K562 (cell line): ENCODE results near the gene SETD5. TPM values are rescaled to one million over a fixed set of nuclear protein-coding genes. Genes with fewer than 3 reads are reported as not detected.

Source experiments
- ATAC-seq: fragments of 200-7000 bp; cut with Tn5 transposase; 3 replicates; pipeline ENCODE4 v1.9.1; 2020; ENCODE audit warnings: moderate library complexity
- BruUV-seq: library from RNA; stranded (reverse); fragments of 400-500 nt; replicated peaks from 2 replicates; lab custom pipeline; 2021; lab: Mats Ljungman, UMichigan
- CTCF ChIA-PET: fragments of 300-600 bp; formaldehyde crosslinking; extraction: SDS; loops from one replicate; lab custom pipeline; 2021; ENCODE audit warnings: low intra/inter-chr PET ratio; lab: Yijun Ruan, JAX
- POLR2A ChIA-PET: fragments of 300-600, 350-650 bp; sonication (Branson Sonifier 250); formaldehyde crosslinking; extraction: SDS; loops from one replicate; lab custom pipeline; 2021; ENCODE audit warnings: antibody characterized with exemption, inconsistent platforms; lab: Yijun Ruan, JAX
- DNase-seq, 4 experiments: peaks; one replicate each; pipeline versions ENCODE4 v3.0.0 to v3.0.0-alpha.2; 2011 to 2018; ENCODE audit warnings: low spot score in 3 of 4, mixed read lengths in 3 of 4; ENCODE audit errors: extremely low read depth in 1 of 4
- FAIRE-seq: peaks from 2 replicates; lab custom pipeline; 2011; peaks lifted over from hg19 to GRCh38; lab: Jason Lieb, UNC
- H2AFZ ChIP-seq: 2 replicates; pipeline ENCODE4 v1.6.0; 2011; ENCODE audit warnings: low read depth, low read length, control low read depth, inconsistent platforms
- H3K27ac ChIP-seq: fragments of 200-600 bp; 3 replicates; pipeline ENCODE4 v1.8.0; 2011; ENCODE audit warnings: low read depth, mild to moderate bottlenecking, control low read depth, inconsistent platforms, low read length, moderate library complexity, mixed read lengths; ENCODE audit errors: extremely low read depth
- H3K27me3 ChIP-seq, 2 experiments: fragments of 300-600 bp in 1 of 2; 2 replicates in 1 of 2; 3 replicates in 1 of 2; pipeline versions ENCODE4 v1.6.0 to v1.8.0; 2011; ENCODE audit warnings: inconsistent platforms in 2 of 2, low read length in 2 of 2, mild to moderate bottlenecking in 1 of 2, mixed read lengths in 1 of 2, moderate library complexity in 1 of 2; ENCODE audit not compliant: control insufficient read depth in 2 of 2, insufficient read depth in 2 of 2
- H3K36me3 ChIP-seq: fragments of 300-600 bp; 3 replicates; pipeline ENCODE4 v1.8.0; 2011; ENCODE audit warnings: mild to moderate bottlenecking, low read length, inconsistent platforms; ENCODE audit not compliant: control insufficient read depth, insufficient read depth
- H3K4me1 ChIP-seq, 2 experiments: fragments of 200-600 bp in 1 of 2; replicated peaks in 1 of 2; 2 replicates in 1 of 2; 3 replicates in 1 of 2; pipeline versions ENCODE4 v1.5.1 to v1.8.0; 2011; ENCODE audit warnings: inconsistent platforms in 2 of 2, low read length in 2 of 2, mild to moderate bottlenecking in 1 of 2, mixed read lengths in 1 of 2, moderate library complexity in 1 of 2; ENCODE audit not compliant: control insufficient read depth in 2 of 2, insufficient read depth in 2 of 2
- H3K4me2 ChIP-seq: 2 replicates; pipeline ENCODE4 v1.6.1; 2011; ENCODE audit warnings: low read length, control low read depth, inconsistent platforms, mixed read lengths; ENCODE audit not compliant: insufficient read depth
- H3K4me3 ChIP-seq: fragments of 200-600 bp; sonication (generic), shearing (Covaris generic); 2 replicates; pipeline ENCODE4 v1.5.1; 2016; ENCODE audit warnings: control low read depth, inconsistent platforms
- H3K79me2 ChIP-seq: fragments of 200-600 bp; 3 replicates; pipeline ENCODE4 v1.8.0; 2011; ENCODE audit warnings: low read length, inconsistent platforms; ENCODE audit not compliant: control insufficient read depth, insufficient read depth
- H3K9ac ChIP-seq, 2 experiments: 2 replicates each; pipeline versions ENCODE4 v1.6.0 to v1.6.1; 2011; ENCODE audit warnings: low read depth in 2 of 2, low read length in 2 of 2, control low read depth in 1 of 2, inconsistent platforms in 1 of 2, mild to moderate bottlenecking in 1 of 2, mixed read lengths in 1 of 2; ENCODE audit not compliant: insufficient read depth in 1 of 2
- H3K9me1 ChIP-seq: one replicate; pipeline ENCODE4 v1.6.0; 2011; ENCODE audit warnings: inconsistent platforms, mild to moderate bottlenecking, low read length, moderate library complexity; ENCODE audit not compliant: control insufficient read depth, insufficient read depth
- H3K9me3 ChIP-seq: replicated peaks from 2 replicates; pipeline ENCODE4 v1.5.1; 2011; ENCODE audit warnings: low read depth, low read length, inconsistent platforms; ENCODE audit not compliant: control insufficient read depth, insufficient read depth
- H4K20me1 ChIP-seq: replicated peaks from 2 replicates; pipeline ENCODE4 v1.6.1; 2011; ENCODE audit warnings: low read length, inconsistent platforms, mixed read lengths; ENCODE audit not compliant: control insufficient read depth, insufficient read depth
- HNRNPL ChIP-seq: fragments of 200-400 bp; formaldehyde crosslinking; IDR thresholded peaks from 2 replicates; pipeline ENCODE4 v1.6.1; 2017; ENCODE audit warnings: low read depth, mild to moderate bottlenecking, low read length
- ILK ChIP-seq: fragments of 450-650 bp; IDR thresholded peaks from 2 replicates; pipeline ENCODE4 v1.6.1; 2016; ENCODE audit warnings: missing genetic modification characterization, low read depth, mild to moderate bottlenecking, missing compliant biosample characterization, moderate library complexity, borderline replicate concordance
- LEF1 ChIP-seq: fragments of 450-650 bp; IDR thresholded peaks from 2 replicates; pipeline ENCODE4 v1.6.1; 2016; ENCODE audit warnings: mild to moderate bottlenecking
- MEIS2 ChIP-seq: fragments of 450-650 bp; IDR thresholded peaks from 2 replicates; pipeline ENCODE4 v1.6.1; 2014; ENCODE audit warnings: mild to moderate bottlenecking; ENCODE audit not compliant: partially characterized antibody
- NR1H2 ChIP-seq: sonication (generic); formaldehyde crosslinking; IDR thresholded peaks from 2 replicates; pipeline ENCODE4 v1.4.0; 2020; ENCODE audit warnings: mild to moderate bottlenecking, missing genetic modification reagents
- SETDB1 ChIP-seq: IDR thresholded peaks from one replicate; pipeline ENCODE4 v1.6.1; 2012; ENCODE audit warnings: low read length, control low read depth, inconsistent platforms
- SIN3B ChIP-seq: fragments of 450-650 bp; IDR thresholded peaks from 2 replicates; pipeline ENCODE4 v1.6.1; 2017; ENCODE audit warnings: low read depth, mild to moderate bottlenecking, moderate library complexity
- WGBS: fragments of 100-300 bp; shearing (Covaris generic); methylation state at CpG from one replicate; pipeline ENCODE4 v1.1.6; 2016; ENCODE audit warnings: low coverage, mixed read lengths; ENCODE audit not compliant: insufficient coverage; ENCODE audit errors: missing lambda C conversion rate; 5-methylcytosine and 5-hydroxymethylcytosine counted together
- in situ Hi-C: fragments of 300-500 bp; cut with MboI; formaldehyde crosslinking; loops from 4 replicates; pipeline ENCODE4 v1.15.0; 2018; ENCODE audit warnings: inconsistent platforms, mixed read lengths
- intact Hi-C: fragments of 100-400 bp; cut with micrococcal nuclease; formaldehyde crosslinking; loops from 2 replicates; pipeline ENCODE4 v1.14.2; 2022
- polyA plus RNA-seq, 8 experiments: library from polyadenylated mRNA; depleted of rRNA in 4 of 8; stranded (reverse) in 5 of 8; unstranded in 3 of 8; fragments of >200 nt; fragmentation: Nextera tagmentation in 2 of 8; fragmentation: Illumina TruSeq in 1 of 8; extraction: Ambion mirVana in 2 of 8; extraction: Trizol in 1 of 8; gene quantifications; 2 replicates each; pipeline versions ENCODE4 v1.2.1 to v1.2.3, GENCODE V29; 2011 to 2014; ENCODE audit warnings: inconsistent platforms in 1 of 8, missing spikeins in 1 of 8
- total RNA-seq, 7 experiments: library from RNA; depleted of rRNA in 6 of 7; stranded (reverse); fragments of >200 nt in 6 of 7; fragmentation: Illumina TruSeq in 2 of 7; extraction: Trizol in 2 of 7; gene quantifications; 2 replicates each; pipeline versions ENCODE4 v1.2.1 to v1.2.3, GENCODE V29; 2011 to 2021; ENCODE audit warnings: low replicate concordance in 1 of 7
- TF ChIP-seq, protein P1 (sequence below), 3 experiments: IDR thresholded peaks in 2 of 3; conservative IDR thresholded peaks in 1 of 3; 2 replicates each; pipeline ENCODE4 v1.5.1; 2011 to 2012; ENCODE audit warnings: low read length in 3 of 3, mild to moderate bottlenecking in 3 of 3, control low read depth in 2 of 3, improper control_type of control experiment in 1 of 3, inconsistent platforms in 1 of 3, low read depth in 1 of 3, mixed read lengths in 1 of 3, moderate library complexity in 1 of 3; ENCODE audit not compliant: insufficient read depth in 2 of 3
- TF ChIP-seq, protein P2 (sequence below): fragments of 450-650 bp; formaldehyde crosslinking; IDR thresholded peaks from 2 replicates; pipeline ENCODE4 v1.4.0; 2020; ENCODE audit warnings: mild to moderate bottlenecking, moderate library complexity

SETD5 gene
- total and polyA plus RNA-seq, 9 of the 15 experiments (the other 6 are each of a cell fraction or from before 2014, with no cell fraction given): 20.8 to 135 (median 87.2) TPM

DNA sequence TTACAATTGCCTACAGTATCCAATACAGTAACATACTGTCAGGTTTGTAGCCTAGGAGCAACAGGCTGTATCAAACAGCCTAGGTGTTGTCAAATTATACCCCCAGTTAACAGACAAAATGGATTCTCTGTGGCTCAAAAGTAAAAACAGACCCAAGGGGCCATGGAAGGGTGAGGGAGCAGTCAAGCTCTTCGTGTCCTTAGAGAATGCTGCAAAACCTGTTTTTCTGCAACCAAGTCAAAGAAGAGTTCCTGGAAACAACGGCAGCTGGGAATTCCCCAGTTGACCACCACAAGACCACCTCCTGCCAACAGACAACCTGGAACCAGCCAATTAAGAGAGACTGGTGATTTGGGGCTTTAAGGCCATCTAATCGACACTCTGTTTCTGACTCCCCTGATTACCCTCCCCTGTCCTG, 45.7 kb upstream of the SETD5 start:
- Histone ChIP-seq H3K36me3 (no peaks in the 10 kb centered on the region), H2AFZ (no peak overlapping the region), H3K4me2 (no peak overlapping the region), H4K20me1 (no peaks in the 10 kb centered on the region; the same call in 1 of the 2 replicates), H3K4me3 (no peak overlapping the region), H3K27ac (no peak overlapping the region), H3K4me1 (no peaks in the 10 kb centered on the region; a peak in 2 of 5 replicates), H3K9me3 (no peaks in the 10 kb centered on the region), H3K9ac (no peak overlapping the region), H3K27me3 (peaks cover 5 to 8% of the 10 kb centered on the region in 2 experiments; a peak in 2 of 5 replicates), H3K9me1 (no peaks in the 10 kb centered on the region), H3K79me2 (no peaks in the 10 kb centered on the region)
- WGBS: 17% methylated on average over 3 of the region's 3 CpGs
- BruUV-seq: no TSS peak
- no peak for FAIRE-seq
- intact Hi-C loops: loop anchor here (2.0 to 10.0 kb wide), 5 partner anchors 91 to 363 kb away; partner anchors contain the start of gene MTMR14
- TF ChIP-seq NR1H2 (no peak), LEF1 (no peak), HNRNPL (no peak), SIN3B (no peak), ILK (tag) (no peak), MEIS2 (no peak), SETDB1 (no peak)
- TF ChIP-seq, protein P1, sequence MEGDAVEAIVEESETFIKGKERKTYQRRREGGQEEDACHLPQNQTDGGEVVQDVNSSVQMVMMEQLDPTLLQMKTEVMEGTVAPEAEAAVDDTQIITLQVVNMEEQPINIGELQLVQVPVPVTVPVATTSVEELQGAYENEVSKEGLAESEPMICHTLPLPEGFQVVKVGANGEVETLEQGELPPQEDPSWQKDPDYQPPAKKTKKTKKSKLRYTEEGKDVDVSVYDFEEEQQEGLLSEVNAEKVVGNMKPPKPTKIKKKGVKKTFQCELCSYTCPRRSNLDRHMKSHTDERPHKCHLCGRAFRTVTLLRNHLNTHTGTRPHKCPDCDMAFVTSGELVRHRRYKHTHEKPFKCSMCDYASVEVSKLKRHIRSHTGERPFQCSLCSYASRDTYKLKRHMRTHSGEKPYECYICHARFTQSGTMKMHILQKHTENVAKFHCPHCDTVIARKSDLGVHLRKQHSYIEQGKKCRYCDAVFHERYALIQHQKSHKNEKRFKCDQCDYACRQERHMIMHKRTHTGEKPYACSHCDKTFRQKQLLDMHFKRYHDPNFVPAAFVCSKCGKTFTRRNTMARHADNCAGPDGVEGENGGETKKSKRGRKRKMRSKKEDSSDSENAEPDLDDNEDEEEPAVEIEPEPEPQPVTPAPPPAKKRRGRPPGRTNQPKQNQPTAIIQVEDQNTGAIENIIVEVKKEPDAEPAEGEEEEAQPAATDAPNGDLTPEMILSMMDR (IDR thresholded peaks at IDR 0.05 in 2 of 3, conservative IDR thresholded peaks at IDR 0.05 in 1 of 3; ENCODE audit: insufficient read depth in 2 of 3, low read depth in 1 of 3, low read length in 3 of 3): no peak
- TF ChIP-seq, protein P2, sequence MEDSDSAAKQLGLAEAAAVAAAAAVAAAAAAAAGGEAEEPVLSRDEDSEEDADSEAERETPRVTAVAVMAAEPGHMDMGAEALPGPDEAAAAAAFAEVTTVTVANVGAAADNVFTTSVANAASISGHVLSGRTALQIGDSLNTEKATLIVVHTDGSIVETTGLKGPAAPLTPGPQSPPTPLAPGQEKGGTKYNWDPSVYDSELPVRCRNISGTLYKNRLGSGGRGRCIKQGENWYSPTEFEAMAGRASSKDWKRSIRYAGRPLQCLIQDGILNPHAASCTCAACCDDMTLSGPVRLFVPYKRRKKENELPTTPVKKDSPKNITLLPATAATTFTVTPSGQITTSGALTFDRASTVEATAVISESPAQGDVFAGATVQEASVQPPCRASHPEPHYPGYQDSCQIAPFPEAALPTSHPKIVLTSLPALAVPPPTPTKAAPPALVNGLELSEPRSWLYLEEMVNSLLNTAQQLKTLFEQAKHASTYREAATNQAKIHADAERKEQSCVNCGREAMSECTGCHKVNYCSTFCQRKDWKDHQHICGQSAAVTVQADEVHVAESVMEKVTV (CRISPR knock-in tag): no peak
- POLR2A ChIA-PET: interaction anchor here (3.8 kb wide), 1 partner anchor 11 kb away, joined by 29 read pairs; the partner anchor contains the start of gene THUMPD3
- no peak for DNase-seq
- CTCF ChIA-PET: interaction anchor here (0.8 kb wide), 1 partner anchor 873 kb away, joined by 4 read pairs; no protein-coding TSS in a partner anchor
- ATAC-seq: no peak
- in situ Hi-C loops: no loop called here
